DLD1 (cell line): Measurements from ENCODE around the gene ITGA6.
"Not testable (repeated sequence)": the region's sequence is repeated elsewhere in the genome, so short reads cannot be mapped to it uniquely, and the experiment has no call there.

Source experiments
- in situ Hi-C: cut with HindIII; loops from 2 replicates; pipeline ENCODE4 v1.10.0; 2017; ENCODE audit warnings: low sequenced_read_pairs

The ITGA6 gene

GRCh38 chr2:172512810-172513523, 85.6 kb downstream of the ITGA6 start:
- in situ Hi-C loops, result no loop called here

GRCh38 chr2:172513524-172513900, 86.1 kb downstream of the ITGA6 start:
- in situ Hi-C loops, result no loop called here

- in situ Hi-C loops, result no loop called here
These were observed 86.7 kb downstream of the ITGA6 start for GRCh38 chr2:172513935-172514586.

- in situ Hi-C loops, result no loop called here
These were observed 88.9 kb downstream of the ITGA6 start for GRCh38 chr2:172516299-172516698.

- in situ Hi-C loops, result no loop called here
These were observed 91.6 kb downstream of the ITGA6 start for GRCh38 chr2:172518995-172519394.

- in situ Hi-C loops, result no loop called here
These were observed 98.2 kb downstream of the ITGA6 start for GRCh38 chr2:172525601-172526000.

GRCh38 chr2:172531309-172531708, 103.9 kb downstream of the ITGA6 start:
- in situ Hi-C loops, result no loop called here

- in situ Hi-C loops, result not testable (repeated sequence)
These were observed 105.1 kb downstream of the ITGA6 start for GRCh38 chr2:172532461-172532860.

GRCh38 chr2:172533687-172534086, 106.3 kb downstream of the ITGA6 start:
- in situ Hi-C loops, result no loop called here

- in situ Hi-C loops, result no loop called here
These were observed 107.7 kb downstream of the ITGA6 start for GRCh38 chr2:172535119-172535518.

GRCh38 chr2:172537851-172538250, 110.5 kb downstream of the ITGA6 start:
- in situ Hi-C loops, result not testable (repeated sequence)

GRCh38 chr2:172539767-172540166, 112.4 kb downstream of the ITGA6 start:
- in situ Hi-C loops, result no loop called here

- in situ Hi-C loops, result no loop called here
These were observed 113.0 kb downstream of the ITGA6 start for GRCh38 chr2:172540421-172540820.

- in situ Hi-C loops, result no loop called here
These were observed 118.2 kb downstream of the ITGA6 start for GRCh38 chr2:172545408-172546075.

GRCh38 chr2:172549131-172549530, 121.7 kb downstream of the ITGA6 start:
- in situ Hi-C loops, result no loop called here

GRCh38 chr2:172549802-172550201, 122.4 kb downstream of the ITGA6 start:
- in situ Hi-C loops, result not testable (repeated sequence)

- in situ Hi-C loops, result no loop called here
These were observed 123.0 kb downstream of the ITGA6 start for GRCh38 chr2:172550419-172550818.

- in situ Hi-C loops, result no loop called here
These were observed 123.9 kb downstream of the ITGA6 start for GRCh38 chr2:172551271-172551670.

GRCh38 chr2:172552547-172553291, 125.3 kb downstream of the ITGA6 start:
- in situ Hi-C loops, result no loop called here

- in situ Hi-C loops, result no loop called here
These were observed 127.2 kb downstream of the ITGA6 start for GRCh38 chr2:172554352-172555271.

GRCh38 chr2:172555272-172555521, 127.8 kb downstream of the ITGA6 start:
- in situ Hi-C loops, result no loop called here
